GM18873 (cell line): Measurements from ENCODE around the gene IL13.
"Not testable (repeated sequence)": the region's sequence is repeated elsewhere in the genome, so short reads cannot be mapped to it uniquely, and the experiment has no call there.

ENCODE experiments used
- ATAC-seq: cut with Tn5 transposase; IDR thresholded peaks from one replicate; pipeline ENCODE4 v1.9.1; 2021; ENCODE audit warnings: mild to moderate bottlenecking, moderate library complexity, moderate number of reproducible peaks; ENCODE audit not compliant: unreplicated experiment, low FRiP score

Gene IL13

DNA sequence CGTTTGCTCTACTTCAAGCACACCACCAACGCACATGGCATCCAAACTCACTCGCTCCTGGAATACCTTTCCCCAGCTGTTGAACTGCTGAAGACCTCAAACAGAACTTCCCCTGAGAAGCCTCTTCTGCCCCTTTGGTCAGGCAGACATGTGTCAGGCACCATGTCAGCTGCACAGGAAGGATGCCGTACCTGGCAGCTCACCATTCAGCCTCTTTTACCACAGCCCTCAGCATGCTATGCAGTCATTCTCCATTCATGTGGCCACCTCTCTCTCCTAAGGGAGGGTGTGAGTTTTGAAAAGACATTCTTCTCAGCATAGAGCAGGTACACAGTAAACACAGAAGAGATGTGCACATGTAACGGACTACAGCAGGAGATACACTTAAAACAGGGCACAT is 30.0 kb downstream of the IL13 start:
- ATAC-seq: no peak

DNA sequence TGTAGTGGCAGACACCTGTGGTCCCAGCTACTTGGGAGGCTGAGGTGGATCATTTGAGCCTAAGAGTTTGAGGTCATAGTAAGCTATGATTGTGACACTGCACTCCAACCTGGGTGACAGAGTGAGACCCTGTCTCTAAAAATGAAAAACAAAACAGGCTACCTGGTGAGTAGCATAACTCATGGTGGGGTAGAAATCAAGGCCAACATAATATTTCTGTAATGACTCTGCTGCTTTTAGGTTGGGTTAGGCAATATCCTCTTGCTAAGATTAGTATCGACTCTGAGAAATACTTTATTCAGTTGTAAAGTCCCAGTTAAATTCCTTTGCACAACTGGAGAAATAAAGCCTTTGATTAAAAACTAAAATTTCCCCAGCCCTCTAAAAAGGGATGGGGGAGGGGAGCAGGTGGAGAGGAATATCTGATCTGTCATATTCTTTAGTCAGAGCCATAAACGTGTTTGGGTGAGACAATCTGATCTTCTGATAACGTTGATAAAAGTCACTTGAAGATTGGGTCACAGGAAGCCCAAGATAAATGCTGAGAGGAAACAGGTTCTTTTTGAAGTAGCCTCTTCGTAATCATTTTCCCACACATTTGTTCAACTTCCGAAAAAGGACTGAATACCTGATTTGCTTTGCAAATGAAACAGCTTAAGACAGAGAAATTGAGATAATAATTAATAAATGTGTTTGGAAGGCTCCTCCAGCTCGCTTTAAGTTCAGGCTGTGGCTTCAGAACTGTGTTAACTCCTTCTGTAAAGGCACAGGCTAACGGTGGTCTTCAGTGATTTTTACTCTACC is 30.8 kb downstream of the IL13 start:
- ATAC-seq: no peak

DNA sequence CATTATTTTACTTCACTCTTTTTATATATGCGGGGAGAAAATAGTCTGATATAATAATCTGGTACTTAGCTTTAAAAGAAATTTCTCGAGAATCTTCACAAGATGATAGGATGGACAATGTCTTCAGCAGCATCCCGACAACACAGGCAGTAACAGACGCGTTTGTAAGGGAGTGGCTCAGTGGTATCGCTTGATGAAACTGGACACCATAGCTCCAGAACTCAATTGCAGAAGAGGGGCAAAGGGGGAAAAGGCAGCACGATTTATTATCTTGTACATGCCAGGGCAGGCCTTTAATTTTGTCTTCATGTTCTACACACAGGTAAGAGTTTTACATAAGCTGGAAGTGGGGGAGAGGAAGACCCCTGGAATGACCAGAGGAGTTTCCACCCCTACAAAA is 31.5 kb downstream of the IL13 start:
- ATAC-seq: no peak

DNA sequence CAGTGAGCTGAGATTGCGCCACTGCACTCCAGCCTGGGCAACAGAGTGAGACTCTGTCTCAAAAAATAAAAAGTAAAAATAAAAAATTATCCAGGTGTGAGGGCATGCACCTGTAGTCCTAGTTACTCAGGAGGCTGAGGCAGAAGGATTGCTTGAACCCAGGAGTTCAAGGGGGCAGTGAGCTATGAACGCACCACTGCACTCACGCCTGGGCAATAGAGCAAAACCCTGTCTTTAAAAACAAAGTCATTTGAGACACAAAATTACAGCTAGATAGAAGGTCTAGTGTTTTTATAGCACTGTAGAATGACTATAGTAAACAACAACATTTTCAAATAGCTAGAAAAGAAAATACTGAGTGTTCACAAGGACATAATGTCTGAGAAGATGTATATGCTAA is 32.2 kb downstream of the IL13 start:
- no peak for ATAC-seq

DNA sequence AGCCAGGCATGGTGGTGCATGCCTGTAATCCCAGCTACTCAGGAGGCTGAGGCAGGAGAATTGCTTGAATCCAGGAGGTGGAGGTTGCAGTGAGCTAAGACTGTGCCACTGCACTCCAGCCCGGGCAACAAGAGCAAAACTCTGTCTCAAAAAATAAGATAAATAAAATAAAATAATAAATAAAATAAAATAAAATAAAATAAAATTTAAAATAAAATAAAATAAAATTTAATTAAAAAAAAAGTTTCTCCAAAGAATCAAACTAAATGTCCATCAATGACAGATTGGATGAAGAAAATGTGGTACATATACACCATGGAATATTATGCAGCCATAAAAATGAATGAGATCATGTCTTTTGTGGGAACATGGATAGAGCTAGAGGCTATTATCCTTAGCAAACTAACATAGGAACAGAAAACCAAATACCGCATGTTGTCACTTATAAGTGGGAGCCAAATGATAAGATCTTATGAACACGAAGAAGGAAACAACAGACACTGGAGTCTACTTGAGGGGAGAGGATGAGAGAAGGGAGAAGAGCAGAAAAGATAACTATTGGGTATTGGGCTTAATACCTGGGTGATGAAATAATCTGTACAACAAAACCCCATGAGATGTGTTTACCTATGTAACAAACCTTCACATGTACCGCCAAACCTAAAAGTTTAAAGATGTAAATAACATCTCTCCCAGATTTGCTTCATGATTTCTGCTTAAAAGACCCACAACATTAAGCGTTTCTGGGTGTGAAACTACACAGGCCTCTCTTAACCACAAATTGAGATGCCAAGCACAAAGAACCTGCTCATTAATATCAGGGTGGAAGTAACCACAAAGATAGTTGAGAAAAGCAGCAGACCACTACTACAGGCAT is 34.0 kb downstream of the IL13 start:
- not testable (repeated sequence) for ATAC-seq

DNA sequence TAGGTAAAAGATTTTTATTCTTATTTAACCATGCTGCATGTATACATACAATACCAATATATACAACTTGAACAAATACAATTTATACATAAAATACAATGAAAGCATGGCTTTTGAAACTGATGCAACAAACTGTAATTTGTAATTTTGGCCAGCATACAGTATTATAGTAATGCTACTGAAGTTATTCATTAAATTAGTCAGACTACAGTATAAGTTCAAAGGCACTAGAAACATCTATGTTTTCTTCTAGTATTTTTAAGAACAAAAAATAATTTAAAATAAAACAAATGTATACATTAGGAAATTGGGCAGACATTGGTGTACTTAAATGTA is 34.6 kb downstream of the IL13 start:
- no peak for ATAC-seq

DNA sequence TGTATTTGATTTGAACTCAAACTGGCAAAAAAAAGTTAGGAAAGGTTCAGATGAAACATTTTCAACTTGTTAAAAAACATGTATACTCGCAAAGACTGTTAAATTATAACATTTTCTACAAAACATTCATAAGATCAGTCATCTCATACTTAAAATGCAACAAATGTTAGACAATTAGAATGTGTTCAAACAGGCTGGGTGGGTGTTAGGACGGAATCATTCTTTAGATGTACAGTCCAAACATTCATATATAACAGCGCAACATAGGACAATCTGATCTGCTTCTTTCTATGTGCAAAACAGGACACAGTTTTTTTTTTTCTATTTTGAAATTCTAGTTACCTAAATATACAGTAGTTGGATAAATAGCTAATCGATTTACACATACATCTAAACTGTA is 38.0 kb downstream of the IL13 start:
- ATAC-seq: no peak

DNA sequence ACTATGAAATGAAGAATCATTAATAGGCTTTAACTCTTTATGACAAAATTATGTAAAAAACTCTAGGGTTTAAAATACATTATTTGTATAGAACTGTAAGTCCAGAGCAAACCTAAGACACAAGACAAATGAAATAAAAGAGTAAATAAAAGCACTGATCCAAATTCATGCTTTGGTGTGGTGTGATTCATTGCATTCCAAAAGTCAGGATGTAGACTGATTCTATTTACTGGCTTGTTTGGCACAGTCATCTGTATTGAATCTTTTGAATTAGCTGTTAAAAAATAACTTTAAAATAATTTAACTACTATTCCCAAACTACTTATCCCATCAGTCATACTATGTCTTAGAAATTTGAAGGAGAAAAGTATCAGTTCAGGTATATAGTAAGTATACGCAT is 46.9 kb downstream of the IL13 start:
- no peak for ATAC-seq

DNA sequence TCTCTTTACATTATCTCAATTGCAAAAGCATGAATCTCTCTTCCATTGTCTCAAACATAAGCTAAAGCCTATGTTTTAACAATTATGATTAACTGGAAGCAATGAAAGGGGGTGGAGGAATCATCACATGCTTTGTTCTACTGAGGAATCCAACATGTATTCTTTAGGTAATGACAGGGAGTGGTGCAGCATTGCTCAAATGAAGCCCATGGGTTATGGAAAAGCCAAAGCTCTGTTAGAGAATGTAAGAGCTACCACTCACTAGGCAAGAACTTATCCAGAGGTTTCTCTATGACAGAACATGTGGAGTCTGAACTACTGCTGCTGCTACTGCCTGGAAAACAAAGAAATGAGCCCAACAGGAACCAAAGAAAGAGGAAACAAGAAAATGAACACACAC is 50.7 kb downstream of the IL13 start:
- no peak for ATAC-seq
